HG03045 (cell line): ENCODE results near the gene FILIP1L.

Source experiments
- ATAC-seq: cut with Tn5 transposase; IDR thresholded peaks from one replicate; pipeline ENCODE4 v1.9.1; 2021; ENCODE audit warnings: mild to moderate bottlenecking, moderate library complexity; ENCODE audit not compliant: unreplicated experiment

FILIP1L gene

DNA sequence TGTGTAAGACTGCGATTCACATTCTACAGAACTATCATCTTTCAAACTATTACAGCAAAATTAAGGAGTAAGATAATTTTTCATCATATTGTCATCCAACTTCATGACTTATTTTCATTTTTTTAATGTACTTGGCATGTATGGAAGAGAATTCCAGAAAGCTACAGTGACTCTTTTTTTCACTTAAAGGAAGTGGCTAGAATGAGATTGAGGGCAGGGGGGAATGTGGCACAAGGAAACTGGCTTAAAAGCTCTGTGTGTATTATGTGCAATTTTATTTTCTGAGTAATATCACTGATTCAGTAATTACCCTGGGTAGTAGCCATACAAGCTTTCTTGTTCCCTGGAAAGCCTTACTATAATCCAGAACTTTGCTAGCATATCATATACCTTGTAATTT lies 94.6 kb downstream of the FILIP1L start:
- no peak for ATAC-seq

DNA sequence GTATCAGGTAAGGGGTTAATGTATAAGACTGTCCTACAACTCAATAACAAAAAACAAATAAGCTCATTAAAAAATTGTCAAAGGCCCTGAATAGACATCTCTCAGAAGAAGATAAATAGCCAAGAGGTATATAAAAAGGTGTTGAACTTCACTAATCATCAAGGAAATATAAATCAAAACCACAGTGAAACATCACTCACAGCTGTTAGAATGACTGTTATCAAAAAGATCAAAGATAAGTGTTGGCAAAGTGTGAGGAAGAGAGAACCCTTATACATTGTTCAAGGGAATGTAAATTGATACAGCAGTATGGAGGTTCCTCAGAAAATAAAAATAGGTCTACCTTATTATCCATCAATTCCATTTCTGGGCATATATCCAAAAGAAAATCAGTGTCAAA lies 95.5 kb downstream of the FILIP1L start:
- no peak for ATAC-seq

DNA sequence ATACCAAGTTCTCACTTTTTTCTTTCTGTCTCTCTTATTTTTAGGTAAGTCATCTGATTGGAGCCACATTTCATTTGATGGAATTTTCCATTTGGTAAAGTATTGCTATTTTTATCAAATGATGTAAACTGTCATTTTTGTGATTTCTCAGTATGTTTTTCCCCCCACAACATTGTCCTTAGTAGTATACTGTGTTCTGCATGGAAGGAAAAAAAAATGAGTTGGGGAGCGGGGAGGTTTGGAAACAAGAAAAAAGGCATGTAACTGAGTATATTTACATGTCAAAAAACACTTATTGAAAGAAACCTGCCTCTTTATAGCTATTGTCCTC lies 104.2 kb downstream of the FILIP1L start:
- ATAC-seq, result no peak

GRCh38 chr3:100009276-100010086 lies 104.8 kb downstream of the FILIP1L start:
- no peak for ATAC-seq

- ATAC-seq, result no peak
Observed at GRCh38 chr3:100008081-100008698, 106.1 kb downstream of the FILIP1L start.

- no peak for ATAC-seq
Observed at GRCh38 chr3:100007313-100007712, 107.0 kb downstream of the FILIP1L start.

- ATAC-seq, result no peak
Observed at GRCh38 chr3:100006570-100007271, 107.6 kb downstream of the FILIP1L start.

DNA sequence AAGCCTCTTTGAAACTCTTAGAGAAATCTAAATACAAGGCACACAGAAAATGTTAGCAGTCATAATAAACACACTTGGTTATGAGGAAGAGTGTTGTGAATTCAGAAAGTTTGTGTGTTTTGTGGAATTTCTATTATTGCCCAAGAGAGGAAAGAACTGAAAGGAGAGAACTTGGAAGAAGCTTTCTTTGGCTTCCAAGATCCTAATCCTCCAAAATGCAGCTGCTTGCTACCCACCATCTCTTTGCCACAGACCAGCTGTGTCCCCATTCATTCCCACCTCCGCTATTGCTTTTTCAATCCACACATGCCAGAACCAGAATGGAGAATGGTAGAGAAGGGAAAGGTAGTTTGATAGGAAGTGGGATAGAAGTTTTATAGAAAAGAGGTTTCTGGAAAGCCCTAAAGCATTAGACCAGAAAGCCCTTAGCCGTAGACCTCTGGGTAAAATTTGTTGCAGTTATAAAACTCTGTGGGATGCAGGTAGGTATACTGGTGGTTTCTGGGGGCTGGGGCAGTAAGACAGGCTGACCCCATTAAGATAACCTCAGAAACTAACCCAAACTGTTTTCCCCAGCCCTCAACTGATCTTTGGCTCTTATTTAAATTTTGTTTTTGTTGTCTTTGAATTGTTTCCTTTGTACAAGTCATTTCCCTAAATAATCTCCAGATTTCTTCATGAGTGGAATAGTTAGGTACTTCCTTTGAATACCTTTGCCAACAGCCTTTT lies 108.5 kb downstream of the FILIP1L start:
- no peak for ATAC-seq

DNA sequence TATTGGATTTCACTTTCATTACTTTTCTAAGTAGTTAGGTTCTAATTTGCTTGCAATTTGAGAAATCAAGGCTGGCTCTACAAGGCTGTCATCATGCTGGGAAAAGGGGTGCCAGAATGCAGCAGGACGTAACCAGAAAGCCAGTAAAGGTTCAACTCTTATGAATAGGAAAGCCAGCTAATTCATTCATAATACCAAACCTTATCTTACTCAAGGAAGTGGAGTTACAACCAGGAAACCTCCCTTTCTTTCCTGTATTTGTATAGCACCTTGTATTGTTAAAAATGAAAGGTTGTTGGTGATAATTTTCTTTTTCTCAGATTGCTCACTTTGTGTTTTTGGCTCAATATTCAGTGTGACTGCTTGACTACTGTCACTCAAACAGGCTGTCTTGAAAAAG lies 109.4 kb downstream of the FILIP1L start:
- ATAC-seq, result no peak

DNA sequence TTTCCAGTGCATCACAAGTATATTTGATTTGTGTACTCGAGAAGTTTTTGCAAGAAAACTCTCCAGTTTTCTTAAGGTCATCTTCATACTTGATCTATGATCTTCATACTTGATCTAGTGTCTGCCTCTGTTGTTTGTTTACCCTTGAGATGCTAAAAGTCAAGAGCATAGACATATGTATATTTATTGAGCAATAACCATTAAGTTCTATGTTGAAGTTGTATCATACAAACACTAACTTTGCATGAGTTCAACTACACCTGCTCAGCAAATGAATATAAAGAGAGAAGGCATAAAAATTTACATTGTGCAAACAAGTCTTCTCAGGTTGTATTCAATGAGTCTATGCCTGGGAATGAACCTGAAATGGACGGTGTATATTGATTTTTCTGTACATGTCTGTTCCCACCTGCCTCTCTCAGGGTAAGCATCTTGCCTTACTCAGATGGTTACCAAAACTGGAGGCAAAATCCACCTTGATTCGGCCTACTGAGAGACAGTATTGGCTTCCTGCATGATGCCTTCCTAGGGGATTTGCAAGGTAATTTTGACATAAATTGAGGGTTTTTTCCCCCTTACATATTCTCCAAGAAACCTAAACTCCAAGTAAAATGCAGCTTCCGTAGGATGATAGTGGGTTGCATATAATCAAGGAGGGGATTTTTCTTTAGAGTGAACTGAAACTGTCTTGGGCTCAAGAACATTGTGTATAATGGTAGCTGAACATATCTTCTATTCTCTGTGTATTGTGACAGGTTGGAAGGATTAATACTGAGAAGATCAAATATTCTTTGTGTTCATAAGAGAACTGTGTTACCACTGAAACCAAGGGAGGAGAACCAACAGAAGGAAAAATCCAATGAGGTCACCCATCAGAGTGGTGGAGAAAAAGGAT lies 110.4 kb downstream of the FILIP1L start:
- ATAC-seq, result no peak

DNA sequence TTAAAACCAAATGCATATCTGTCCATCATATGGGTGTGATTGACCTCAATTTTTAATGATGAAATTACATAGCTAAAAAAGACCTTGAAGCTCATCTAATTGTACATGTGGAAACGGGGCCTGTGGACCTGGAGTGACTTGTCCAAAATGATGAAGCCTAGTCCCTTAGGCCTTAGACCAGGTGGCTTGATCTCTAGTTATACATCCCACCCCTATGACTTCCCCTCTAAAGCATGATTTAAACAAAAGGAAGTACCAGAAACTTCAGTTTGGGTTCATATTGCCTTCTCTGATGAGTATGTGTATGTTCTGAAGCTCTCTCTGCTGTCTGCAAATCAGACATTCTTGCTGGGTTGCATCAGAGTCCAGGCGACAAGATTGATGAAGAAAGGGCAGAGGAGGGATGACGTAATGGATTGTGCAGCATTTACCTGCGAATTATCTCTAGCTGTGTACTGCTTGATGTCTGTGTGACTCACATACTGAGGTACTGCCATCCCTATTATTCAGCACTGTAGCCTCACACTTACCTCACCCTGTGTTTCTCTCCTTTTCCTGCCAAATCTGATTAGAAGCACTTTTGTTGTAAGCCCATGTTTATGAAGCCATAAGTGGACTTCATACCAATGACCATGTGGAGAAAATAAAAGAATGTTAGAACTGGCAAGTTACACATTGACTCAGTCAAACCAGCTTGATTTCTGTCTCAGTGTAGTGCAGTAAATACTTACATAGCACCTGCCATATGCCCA lies 111.5 kb downstream of the FILIP1L start:
- no peak for ATAC-seq

- ATAC-seq, result no peak
Observed at GRCh38 chr3:100001526-100002270, 112.6 kb downstream of the FILIP1L start.

DNA sequence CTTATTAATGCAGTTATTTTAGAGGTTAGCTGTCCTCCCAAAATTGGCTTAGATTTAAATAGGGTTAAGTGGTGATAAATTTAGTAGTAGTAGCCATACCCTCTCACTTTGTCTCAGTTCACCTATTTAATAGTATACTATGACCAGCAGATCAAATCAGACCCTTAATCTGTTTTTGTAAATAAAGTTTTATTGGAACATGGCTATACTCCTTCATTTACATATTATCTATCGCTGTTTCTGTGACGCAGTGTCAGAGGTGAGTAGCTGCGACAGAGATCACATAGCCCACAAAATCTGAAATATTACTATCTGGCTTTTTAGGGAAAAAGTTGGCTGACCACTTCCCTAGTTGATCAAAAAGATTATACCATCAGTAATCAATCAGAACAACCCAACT lies 113.2 kb downstream of the FILIP1L start:
- ATAC-seq, result no peak

DNA sequence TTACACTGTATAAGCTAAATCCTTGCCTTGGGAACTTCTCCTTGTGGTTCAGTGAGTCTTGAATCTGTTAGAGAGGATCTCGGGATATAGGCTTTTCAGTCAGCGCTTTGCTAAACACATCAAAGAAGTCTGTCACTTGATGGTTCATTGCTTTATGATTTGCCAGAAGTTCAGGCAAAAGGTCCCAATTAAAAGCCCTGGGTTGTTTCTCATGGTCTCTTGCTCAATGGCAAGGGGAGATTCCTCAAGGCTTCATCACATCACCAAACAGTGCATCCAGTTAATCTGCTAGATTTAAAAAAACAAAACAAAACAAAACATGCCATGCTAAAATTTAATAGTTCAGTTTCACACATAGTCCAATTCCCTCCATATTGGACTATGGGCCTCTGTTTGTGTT lies 114.8 kb downstream of the FILIP1L start:
- ATAC-seq, result no peak

DNA sequence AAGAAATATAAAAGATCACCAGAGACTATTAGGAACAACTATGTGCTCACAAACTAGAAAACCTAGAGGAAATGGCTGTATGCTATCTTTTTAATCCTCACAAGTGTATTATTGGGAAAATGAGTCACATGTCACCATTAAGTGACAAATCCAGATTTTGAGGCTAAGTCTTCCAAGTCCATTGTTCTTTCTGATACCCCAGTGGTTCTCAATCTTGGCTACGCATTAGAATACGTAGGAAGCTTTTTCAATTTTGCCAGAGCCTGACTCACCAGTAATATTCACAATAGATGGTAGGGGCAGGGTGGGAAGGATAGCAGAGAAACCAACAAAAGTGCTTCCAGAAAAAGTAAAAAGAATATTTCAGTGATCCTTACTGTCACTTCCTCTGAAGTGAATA lies 117.0 kb downstream of the FILIP1L start:
- ATAC-seq, result no peak

GRCh38 chr3:99990179-99990578 lies 124.1 kb downstream of the FILIP1L start:
- no peak for ATAC-seq

- no peak for ATAC-seq
Observed at GRCh38 chr3:99984668-99985067, 129.6 kb downstream of the FILIP1L start.

GRCh38 chr3:99984139-99984538 lies 130.2 kb downstream of the FILIP1L start:
- no peak for ATAC-seq

DNA sequence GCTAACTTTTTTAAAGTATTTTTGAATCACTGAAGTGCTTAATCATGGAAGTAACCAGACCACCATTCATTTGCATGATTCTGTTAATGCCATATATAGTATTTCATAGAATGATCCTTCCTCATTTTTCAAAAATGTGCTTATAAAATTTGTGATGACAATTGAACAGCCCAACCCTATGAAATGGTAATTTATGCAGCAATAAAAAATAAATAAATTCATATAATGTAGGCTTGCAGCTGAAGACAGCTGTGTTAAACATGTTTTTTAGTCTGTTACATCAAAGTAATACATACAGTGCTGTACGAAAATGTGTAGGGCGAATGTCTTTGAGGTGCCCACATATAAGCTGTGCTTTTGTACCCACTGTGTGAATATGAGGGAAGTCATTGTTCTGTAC lies 131.7 kb downstream of the FILIP1L start:
- no peak for ATAC-seq
